Spleen (tissue), 11 donors: ENCODE results near the gene OGFOD3. TPM values are rescaled to one million over a fixed set of nuclear protein-coding genes. Genes with fewer than 3 reads are reported as not detected.
A peak's percentile ranks its signal among the peaks of the same experiment; 100 is the strongest.

Experiments used
- DNase-seq: peaks from one replicate; pipeline ENCODE4 v3.0.0-alpha.2; 2020
- H3K27ac ChIP-seq, 8 donors: fragments of 200-600 bp; sonication (generic) in 7 of 8; 1 replicate in 4 of 8; 2 replicates in 4 of 8; pipeline versions ENCODE4 v1.5.0 to v1.8.0; 2016 to 2021; ENCODE audit warnings: inconsistent platforms in 4 of 8, mild to moderate bottlenecking in 4 of 8, moderate library complexity in 1 of 8
- H3K27me3 ChIP-seq, 7 donors: fragments of 200-600 bp; sonication (generic) in 6 of 7; replicated peaks in 1 of 7; 1 replicate in 4 of 7; 2 replicates in 3 of 7; pipeline versions ENCODE4 v1.5.0 to v1.8.0; 2016 to 2021; ENCODE audit warnings: inconsistent platforms in 3 of 7, mild to moderate bottlenecking in 1 of 7
- H3K36me3 ChIP-seq, 6 donors: fragments of 200-600 bp; sonication (generic) in 5 of 6; 1 replicate in 4 of 6; 2 replicates in 2 of 6; pipeline versions ENCODE4 v1.5.0 to v1.8.0; 2016 to 2021; ENCODE audit warnings: inconsistent platforms in 2 of 6
- H3K4me1 ChIP-seq, 6 donors: fragments of 200-600 bp; sonication (generic) in 5 of 6; 1 replicate in 3 of 6; 2 replicates in 3 of 6; pipeline versions ENCODE4 v1.5.0 to v1.8.0; 2016 to 2021; ENCODE audit warnings: inconsistent platforms in 3 of 6
- H3K4me3 ChIP-seq, 8 donors: fragments of 200-600 bp; sonication (generic) in 7 of 8; 1 replicate in 4 of 8; 2 replicates in 4 of 8; pipeline versions ENCODE4 v1.5.0 to v1.8.0; 2016 to 2021; ENCODE audit warnings: inconsistent platforms in 4 of 8, mild to moderate bottlenecking in 4 of 8, moderate library complexity in 2 of 8
- H3K9me3 ChIP-seq, 8 donors: fragments of 200-600 bp; sonication (generic) in 7 of 8; 1 replicate in 4 of 8; 2 replicates in 4 of 8; pipeline versions ENCODE4 v1.5.0 to v1.8.0; 2016 to 2021; ENCODE audit warnings: inconsistent platforms in 4 of 8
- CTCF ChIP-seq, 11 experiments: fragments of 200-600 bp in 7 of 11; fragments of 450-650 bp in 4 of 11; sonication (generic) in 4 of 11; IDR thresholded peaks in 8 of 11; conservative IDR thresholded peaks in 3 of 11; 1 replicate in 7 of 11; 2 replicates in 4 of 11; pipeline versions ENCODE4 v1.4.0 to v1.8.0; 2016 to 2021; ENCODE audit warnings: antibody characterized with exemption in 11 of 11, inconsistent platforms in 4 of 11, mild to moderate bottlenecking in 1 of 11
- POLR2A ChIP-seq, 3 donors: fragments of 450-650 bp; IDR thresholded peaks; one replicate each; pipeline ENCODE4 v1.5.1; 2017; ENCODE audit warnings: antibody characterized with exemption in 3 of 3, mild to moderate bottlenecking in 1 of 3
- POLR2AphosphoS5 ChIP-seq, 3 donors: sonication (generic); formaldehyde crosslinking; IDR thresholded peaks; one replicate each; pipeline ENCODE4 v1.5.1; 2017; ENCODE audit warnings: antibody characterized with exemption in 3 of 3
- WGBS, 5 donors: extraction: QIAGEN DNeasy Blood & Tissue Kit in 3 of 5; methylation state at CpG; one replicate each; pipeline versions ENCODE4 v1.1.5 to v1.1.7; 2013 to 2018; 5-methylcytosine and 5-hydroxymethylcytosine counted together
- intact Hi-C: fragments of 100-400 bp; cut with DNase I; formaldehyde crosslinking; loops from one replicate; pipeline ENCODE4 v1.15.0; 2023; ENCODE audit warnings: low total_unique reads
- polyA plus RNA-seq, 3 donors: library from polyadenylated mRNA; stranded (reverse); fragments of 200-250 nt; gene quantifications; one replicate each; pipeline ENCODE4 v1.2.1, GENCODE V29; 2013
- total RNA-seq, 7 donors: library from RNA; depleted of rRNA in 3 of 7; stranded (reverse); fragments of >200 nt in 3 of 7; fragmentation: NEBNext Ultra II Directional in 4 of 7; extraction: Animal tissue kit (Norgen Biotek cat#: 25700) in 4 of 7; gene quantifications; one replicate each; pipeline versions ENCODE4 v1.1.0 to v1.2.1, GENCODE V29; 2016 to 2021
- donor health status: healthy with polysubstance abuse.
- donor health status: DM: no; HTN: no; CAD: no; lungs with moderate emphysema.
- donor health status: DM: no; HTN: no; CAD: no.
- donor health status: Bipolar disorder and iron deficiency.
- donor health status: healthy.
- donor health status: DM: no; HTN: no; CAD: no.
- donor health status: DM: yes; HTN: yes; CAD: no.

Gene OGFOD3
- total and polyA plus RNA-seq, 10 donors = 10.3 to 28.1 (median 21.8) TPM

GRCh38 chr17:82351713-82352488 lies 66.5 kb downstream of the OGFOD3 start:
- intact Hi-C loops = loop anchor here (2.0 to 5.0 kb wide), 2 partner anchors 63 to 200 kb away; no protein-coding TSS in a partner anchor
- WGBS, 5 donors = 39 to 48% (median 40%) methylated on average over 14 to 26 of the region's 26 CpGs
- H3K9me3 ChIP-seq = no peaks in the 10 kb centered on the region
- H3K36me3 ChIP-seq = no peaks in the 10 kb centered on the region
- peaks cover 3 to 20% (median 6%) of the 10 kb centered on the region in 6 donors for H3K4me1 ChIP-seq
- no peak for TF ChIP-seq POLR2A (IDR thresholded peaks at IDR 0.05)
- peak; percentile 83 to 97 (median 94) for TF ChIP-seq CTCF (IDR thresholded peaks at IDR 0.05 in 8 of 11, conservative IDR thresholded peaks at IDR 0.05 in 3 of 11)
- peak; percentile 38 to 51 (median 40) for TF ChIP-seq POLR2AphosphoS5 (IDR thresholded peaks at IDR 0.05)
- H3K27me3 ChIP-seq = peaks cover 0 to 76% (median 5%) of the 10 kb centered on the region in 7 donors
- peak; percentile 93 for DNase-seq
- no peak overlapping the region for H3K4me3 ChIP-seq
- H3K27ac ChIP-seq = no peak overlapping the region

GRCh38 chr17:82351254-82351712 lies 67.1 kb downstream of the OGFOD3 start:
- Histone ChIP-seq H3K9me3 (no peaks in the 10 kb centered on the region), H3K4me1 (peaks cover 3 to 24% (median 7%) of the 10 kb centered on the region in 6 donors), H3K27ac (no peak overlapping the region), H3K4me3 (no peak overlapping the region), H3K36me3 (no peaks in the 10 kb centered on the region), H3K27me3 (peaks cover 0 to 76% (median 0%) of the 10 kb centered on the region in 7 donors)
- intact Hi-C loops = loop anchor here (2.0 to 5.0 kb wide), 2 partner anchors 64 to 201 kb away; no protein-coding TSS in a partner anchor
- WGBS, 5 donors = 28 to 47% (median 43%) methylated on average over 13 to 21 of the region's 21 CpGs
- TF ChIP-seq POLR2A (IDR thresholded peaks at IDR 0.05) (no peak), POLR2AphosphoS5 (IDR thresholded peaks at IDR 0.05) (no peak), CTCF (IDR thresholded peaks at IDR 0.05 in 8 of 11, conservative IDR thresholded peaks at IDR 0.05 in 3 of 11) (no peak)
- no peak for DNase-seq

GRCh38 chr17:82350182-82351030 lies 68.0 kb downstream of the OGFOD3 start:
- no peak overlapping the region for H3K27ac ChIP-seq
- no peak for DNase-seq
- WGBS, 5 donors = 68 to 75% (median 73%) methylated on average over 17 to 28 of the region's 28 CpGs
- H3K4me3 ChIP-seq = no peak overlapping the region
- no peaks in the 10 kb centered on the region for H3K36me3 ChIP-seq
- H3K9me3 ChIP-seq = no peaks in the 10 kb centered on the region
- H3K27me3 ChIP-seq = peaks cover 0 to 75% (median 0%) of the 10 kb centered on the region in 7 donors
- intact Hi-C loops = loop anchor here (2.0 to 5.0 kb wide), 2 partner anchors 64 to 202 kb away; no protein-coding TSS in a partner anchor
- TF ChIP-seq CTCF (IDR thresholded peaks at IDR 0.05 in 8 of 11, conservative IDR thresholded peaks at IDR 0.05 in 3 of 11) (peak in 3 of 11 experiments; percentile 10 to 24 (median 10)), POLR2A (IDR thresholded peaks at IDR 0.05) (no peak)
- peaks cover 3 to 24% (median 7%) of the 10 kb centered on the region in 6 donors for H3K4me1 ChIP-seq
